Measurements from ENCODE around the gene CDCA4. TPM values are rescaled to one million over a fixed set of nuclear protein-coding genes. Genes with fewer than 3 reads are reported as not detected.

CDCA4 gene
- total and polyA plus RNA-seq, 2 donors (not counting 1 experiment from before 2014, with no cell fraction given), result 6.3 to 11.7 TPM

DNA sequence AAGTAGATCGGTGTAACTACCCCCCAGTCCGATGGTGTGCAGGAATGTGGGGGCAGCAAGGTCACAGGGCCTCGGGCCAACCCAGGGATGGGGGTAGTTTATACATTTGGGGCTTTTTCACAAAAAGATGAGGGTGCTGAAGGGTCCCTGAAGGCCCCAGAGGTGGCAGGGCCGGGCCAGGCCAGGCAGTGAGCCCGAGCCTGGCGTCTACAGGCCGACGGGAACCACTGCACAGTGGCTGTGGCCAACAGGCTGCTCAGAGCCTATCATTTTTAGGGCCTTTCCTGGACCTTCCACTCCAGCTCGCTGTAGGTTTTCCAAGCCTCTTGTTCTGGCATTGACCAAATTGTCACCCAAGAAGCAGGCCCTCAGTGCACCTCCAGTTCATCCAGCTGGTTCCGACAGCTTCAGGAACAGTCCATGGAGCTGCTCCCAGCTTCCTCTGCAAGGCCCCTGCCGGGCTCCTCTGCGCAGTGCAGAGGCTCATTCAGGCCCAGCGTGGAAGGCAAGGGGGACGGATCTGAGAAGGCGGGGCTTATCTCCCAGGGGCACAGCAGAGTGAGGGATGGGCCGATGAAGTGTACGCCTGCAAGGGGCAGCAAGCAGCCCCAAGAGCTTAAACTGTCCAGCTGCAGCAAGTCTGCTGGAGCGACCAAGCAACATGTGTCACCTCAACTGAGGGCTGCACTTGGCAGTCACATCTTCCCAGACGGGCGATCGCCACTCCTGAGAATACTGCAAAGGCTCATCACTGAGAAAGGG lies 13.9 kb downstream of the CDCA4 start:
- no peak overlapping the region for H3K27ac Mint-ChIP-seq
- H3K4me1 Mint-ChIP-seq, result peaks cover under 1% of the 10 kb centered on the region
- intact Hi-C loops (cut with micrococcal nuclease), result no loop called here

More for the DNA sequence above, 13.9 kb downstream of the CDCA4 start:
- WGBS (ENCODE audit: insufficient coverage), result 96% methylated on average over 21 of the region's 21 CpGs
- Histone ChIP-seq H3K4me1 (ENCODE audit: control insufficient read depth in 2 of 2, insufficient read depth in 2 of 2, low read length in 2 of 2) (no peaks in the 10 kb centered on the region), H3K4me2 (replicated peaks; ENCODE audit: low read depth, low read length, poor library complexity, severe bottlenecking) (no peak overlapping the region), H3K27me3 (replicated peaks in 1 of 4; ENCODE audit: control extremely low read depth in 1 of 4, control insufficient read depth in 3 of 4, insufficient read depth in 4 of 4, low read length in 3 of 4) (no peaks in the 10 kb centered on the region), H3K4me3 (ENCODE audit: control extremely low read depth in 1 of 5, extremely low read depth in 1 of 5, insufficient read depth in 1 of 5, low read depth in 2 of 5, low read length in 4 of 5) (no peak overlapping the region), H2AFZ (ENCODE audit: insufficient read depth, low read depth, low read length, poor library complexity, severe bottlenecking) (no peak overlapping the region), H4K20me1 (ENCODE audit: control insufficient read depth, insufficient read depth, low read length, poor library complexity, severe bottlenecking) (peaks cover 7% of the 10 kb centered on the region), H3K27ac (ENCODE audit: low read length in 2 of 2) (no peak overlapping the region), H3K9me3 (ENCODE audit: control extremely low read depth in 1 of 3, control insufficient read depth in 2 of 3, insufficient read depth in 1 of 3, low read length in 2 of 3) (no peaks in the 10 kb centered on the region), H3K9ac (ENCODE audit: low read length) (no peak overlapping the region), H3K36me3 (replicated peaks in 1 of 2; ENCODE audit: control extremely low read depth in 1 of 2, control insufficient read depth in 1 of 2, extremely low read depth in 1 of 2, insufficient read depth in 2 of 2, low read length in 1 of 2) (peaks cover 2 to 19% of the 10 kb centered on the region in 2 experiments), H3K79me2 (ENCODE audit: control insufficient read depth, insufficient read depth, low read length) (peaks cover 13% of the 10 kb centered on the region)
- Mint-ChIP-seq H3K4me3 (no peak overlapping the region), H3K9me3 (ENCODE audit: insufficient read depth) (no peaks in the 10 kb centered on the region), H3K27me3 (no peaks in the 10 kb centered on the region)
- TF ChIP-seq, protein P1, sequence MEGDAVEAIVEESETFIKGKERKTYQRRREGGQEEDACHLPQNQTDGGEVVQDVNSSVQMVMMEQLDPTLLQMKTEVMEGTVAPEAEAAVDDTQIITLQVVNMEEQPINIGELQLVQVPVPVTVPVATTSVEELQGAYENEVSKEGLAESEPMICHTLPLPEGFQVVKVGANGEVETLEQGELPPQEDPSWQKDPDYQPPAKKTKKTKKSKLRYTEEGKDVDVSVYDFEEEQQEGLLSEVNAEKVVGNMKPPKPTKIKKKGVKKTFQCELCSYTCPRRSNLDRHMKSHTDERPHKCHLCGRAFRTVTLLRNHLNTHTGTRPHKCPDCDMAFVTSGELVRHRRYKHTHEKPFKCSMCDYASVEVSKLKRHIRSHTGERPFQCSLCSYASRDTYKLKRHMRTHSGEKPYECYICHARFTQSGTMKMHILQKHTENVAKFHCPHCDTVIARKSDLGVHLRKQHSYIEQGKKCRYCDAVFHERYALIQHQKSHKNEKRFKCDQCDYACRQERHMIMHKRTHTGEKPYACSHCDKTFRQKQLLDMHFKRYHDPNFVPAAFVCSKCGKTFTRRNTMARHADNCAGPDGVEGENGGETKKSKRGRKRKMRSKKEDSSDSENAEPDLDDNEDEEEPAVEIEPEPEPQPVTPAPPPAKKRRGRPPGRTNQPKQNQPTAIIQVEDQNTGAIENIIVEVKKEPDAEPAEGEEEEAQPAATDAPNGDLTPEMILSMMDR (IDR thresholded peaks at IDR 0.05), result no peak
- no peak for TF ChIP-seq EZH2 (IDR thresholded peaks at IDR 0.05; ENCODE audit: borderline replicate concordance, insufficient read depth, low read depth, low read length, poor library complexity, severe bottlenecking)
- ChIA-PET POLR2A (no interaction called here), CTCF (no interaction called here)
- DNase-seq, result no peak
- no peak for ATAC-seq (ENCODE audit: low read depth)
